DMS53 (cell line): Measurements from ENCODE around the gene PSTPIP2.

Experiments used
- DNase-seq: peaks from one replicate; lab custom pipeline; 2025; lab: John Stamatoyannopoulos, UW

PSTPIP2 gene

GRCh38 chr18:45935591-45936335, 136.3 kb downstream of the PSTPIP2 start:
- DNase-seq = no peak
